K562 (cell line): ENCODE results near the gene RPE. TPM values are rescaled to one million over a fixed set of nuclear protein-coding genes. Genes with fewer than 3 reads are reported as not detected.

Experiments
- ATAC-seq: fragments of 200-7000 bp; cut with Tn5 transposase; 3 replicates; pipeline ENCODE4 v1.9.1; 2020; ENCODE audit warnings: moderate library complexity
- BruUV-seq: library from RNA; stranded (reverse); fragments of 400-500 nt; replicated peaks from 2 replicates; lab custom pipeline; 2021; lab: Mats Ljungman, UMichigan
- CTCF ChIA-PET: fragments of 300-600 bp; formaldehyde crosslinking; extraction: SDS; loops from one replicate; lab custom pipeline; 2021; ENCODE audit warnings: low intra/inter-chr PET ratio; lab: Yijun Ruan, JAX
- POLR2A ChIA-PET: fragments of 300-600, 350-650 bp; sonication (Branson Sonifier 250); formaldehyde crosslinking; extraction: SDS; loops from one replicate; lab custom pipeline; 2021; ENCODE audit warnings: antibody characterized with exemption, inconsistent platforms; lab: Yijun Ruan, JAX
- DNase-seq, 4 experiments: peaks; one replicate each; pipeline versions ENCODE4 v3.0.0 to v3.0.0-alpha.2; 2011 to 2018; ENCODE audit warnings: low spot score in 3 of 4, mixed read lengths in 3 of 4; ENCODE audit errors: extremely low read depth in 1 of 4
- FAIRE-seq: peaks from 2 replicates; lab custom pipeline; 2011; peaks lifted over from hg19 to GRCh38; lab: Jason Lieb, UNC
- H2AFZ ChIP-seq: 2 replicates; pipeline ENCODE4 v1.6.0; 2011; ENCODE audit warnings: low read depth, low read length, control low read depth, inconsistent platforms
- H3K27ac ChIP-seq: fragments of 200-600 bp; 3 replicates; pipeline ENCODE4 v1.8.0; 2011; ENCODE audit warnings: low read depth, mild to moderate bottlenecking, control low read depth, inconsistent platforms, low read length, moderate library complexity, mixed read lengths; ENCODE audit errors: extremely low read depth
- H3K27me3 ChIP-seq, 2 experiments: fragments of 300-600 bp in 1 of 2; 2 replicates in 1 of 2; 3 replicates in 1 of 2; pipeline versions ENCODE4 v1.6.0 to v1.8.0; 2011; ENCODE audit warnings: inconsistent platforms in 2 of 2, low read length in 2 of 2, mild to moderate bottlenecking in 1 of 2, mixed read lengths in 1 of 2, moderate library complexity in 1 of 2; ENCODE audit not compliant: control insufficient read depth in 2 of 2, insufficient read depth in 2 of 2
- H3K36me3 ChIP-seq: fragments of 300-600 bp; 3 replicates; pipeline ENCODE4 v1.8.0; 2011; ENCODE audit warnings: mild to moderate bottlenecking, low read length, inconsistent platforms; ENCODE audit not compliant: control insufficient read depth, insufficient read depth
- H3K4me1 ChIP-seq, 2 experiments: fragments of 200-600 bp in 1 of 2; replicated peaks in 1 of 2; 2 replicates in 1 of 2; 3 replicates in 1 of 2; pipeline versions ENCODE4 v1.5.1 to v1.8.0; 2011; ENCODE audit warnings: inconsistent platforms in 2 of 2, low read length in 2 of 2, mild to moderate bottlenecking in 1 of 2, mixed read lengths in 1 of 2, moderate library complexity in 1 of 2; ENCODE audit not compliant: control insufficient read depth in 2 of 2, insufficient read depth in 2 of 2
- H3K4me2 ChIP-seq: 2 replicates; pipeline ENCODE4 v1.6.1; 2011; ENCODE audit warnings: low read length, control low read depth, inconsistent platforms, mixed read lengths; ENCODE audit not compliant: insufficient read depth
- H3K4me3 ChIP-seq: fragments of 200-600 bp; sonication (generic), shearing (Covaris generic); 2 replicates; pipeline ENCODE4 v1.5.1; 2016; ENCODE audit warnings: control low read depth, inconsistent platforms
- H3K79me2 ChIP-seq: fragments of 200-600 bp; 3 replicates; pipeline ENCODE4 v1.8.0; 2011; ENCODE audit warnings: low read length, inconsistent platforms; ENCODE audit not compliant: control insufficient read depth, insufficient read depth
- H3K9ac ChIP-seq, 2 experiments: 2 replicates each; pipeline versions ENCODE4 v1.6.0 to v1.6.1; 2011; ENCODE audit warnings: low read depth in 2 of 2, low read length in 2 of 2, control low read depth in 1 of 2, inconsistent platforms in 1 of 2, mild to moderate bottlenecking in 1 of 2, mixed read lengths in 1 of 2; ENCODE audit not compliant: insufficient read depth in 1 of 2
- H3K9me1 ChIP-seq: one replicate; pipeline ENCODE4 v1.6.0; 2011; ENCODE audit warnings: inconsistent platforms, mild to moderate bottlenecking, low read length, moderate library complexity; ENCODE audit not compliant: control insufficient read depth, insufficient read depth
- H3K9me3 ChIP-seq: replicated peaks from 2 replicates; pipeline ENCODE4 v1.5.1; 2011; ENCODE audit warnings: low read depth, low read length, inconsistent platforms; ENCODE audit not compliant: control insufficient read depth, insufficient read depth
- H4K20me1 ChIP-seq: replicated peaks from 2 replicates; pipeline ENCODE4 v1.6.1; 2011; ENCODE audit warnings: low read length, inconsistent platforms, mixed read lengths; ENCODE audit not compliant: control insufficient read depth, insufficient read depth
- CSDE1 ChIP-seq, 2 experiments: fragments of 450-650 bp; IDR thresholded peaks; 2 replicates each; pipeline ENCODE4 v1.6.1; 2016; ENCODE audit warnings: mild to moderate bottlenecking in 1 of 2
- ESRRB ChIP-seq: fragments of 250-450 bp; sonication (Bioruptor Pico); IDR thresholded peaks from 2 replicates; pipeline ENCODE4 v1.5.0; 2020; ENCODE audit warnings: mild to moderate bottlenecking, moderate library complexity, borderline replicate concordance
- FOS ChIP-seq: IDR thresholded peaks from 3 replicates; pipeline ENCODE4 v1.6.1; 2011; ENCODE audit not compliant: insufficient read length; ENCODE audit errors: extremely low read depth
- HDAC1 ChIP-seq, 2 experiments: fragments of 450-650 bp; IDR thresholded peaks; 2 replicates each; pipeline ENCODE4 v1.6.1; 2016 to 2017; ENCODE audit warnings: inconsistent platforms in 1 of 2, mild to moderate bottlenecking in 1 of 2, moderate library complexity in 1 of 2
- NFIC ChIP-seq: fragments of 450-650 bp; IDR thresholded peaks from 2 replicates; pipeline ENCODE4 v1.6.1; 2017; ENCODE audit warnings: mild to moderate bottlenecking, inconsistent platforms
- NR2C2 ChIP-seq, 2 experiments: fragments of 200-800 bp in 1 of 2; sonication (Bioruptor generic) in 1 of 2; sonication (generic) in 1 of 2; formaldehyde crosslinking in 1 of 2; IDR thresholded peaks; 2 replicates each; pipeline versions ENCODE4 v1.6.1 to v1.8.0; 2016 to 2022; ENCODE audit warnings: mild to moderate bottlenecking in 1 of 2, missing compliant biosample characterization in 1 of 2, missing genetic modification characterization in 1 of 2, missing genetic modification reagents in 1 of 2
- POLR2H ChIP-seq: IDR thresholded peaks from 2 replicates; pipeline ENCODE4 v1.6.1; 2016; ENCODE audit warnings: missing genetic modification characterization, low read depth, mild to moderate bottlenecking, control low read depth, missing compliant biosample characterization, moderate library complexity
- SMAD4 ChIP-seq: fragments of 250-450 bp; sonication (Bioruptor Pico); conservative IDR thresholded peaks from 2 replicates; pipeline ENCODE4 v1.8.0; 2021; ENCODE audit warnings: inconsistent platforms, mild to moderate bottlenecking, moderate library complexity
- SNAPC5 ChIP-seq: fragments of 250-450 bp; sonication (Bioruptor Pico); IDR thresholded peaks from 2 replicates; pipeline ENCODE4 v1.8.0; 2021; ENCODE audit warnings: moderate library complexity, mild to moderate bottlenecking, inconsistent platforms
- SUPT5H ChIP-seq: fragments of 450-650 bp; IDR thresholded peaks from 2 replicates; pipeline ENCODE4 v1.6.1; 2016
- TOE1 ChIP-seq, 2 experiments: fragments of 450-650 bp in 1 of 2; sonication (generic) in 1 of 2; formaldehyde crosslinking in 1 of 2; IDR thresholded peaks; 2 replicates each; pipeline versions ENCODE4 v1.7.1 to v1.8.0; 2016 to 2022; ENCODE audit warnings: borderline replicate concordance in 2 of 2, mild to moderate bottlenecking in 2 of 2, antibody characterized with exemption in 1 of 2, inconsistent platforms in 1 of 2, low read depth in 1 of 2, missing genetic modification reagents in 1 of 2, moderate library complexity in 1 of 2
- U2AF1 ChIP-seq: fragments of 200-400 bp; formaldehyde crosslinking; optimal IDR thresholded peaks from 2 replicates; pipeline ENCODE3; 2017; ENCODE audit warnings: mild to moderate bottlenecking, low read depth, low read length, moderate library complexity
- ZNF133 ChIP-seq: fragments of 250-450 bp; sonication (Bioruptor Pico); IDR thresholded peaks from 2 replicates; pipeline ENCODE4 v1.4.0; 2020; ENCODE audit warnings: mild to moderate bottlenecking
- ZNF830 ChIP-seq: fragments of 250-450 bp; sonication (Bioruptor Pico); IDR thresholded peaks from 2 replicates; pipeline ENCODE4 v1.5.0; 2021; ENCODE audit warnings: mild to moderate bottlenecking
- WGBS: fragments of 100-300 bp; shearing (Covaris generic); methylation state at CpG from one replicate; pipeline ENCODE4 v1.1.6; 2016; ENCODE audit warnings: low coverage, mixed read lengths; ENCODE audit not compliant: insufficient coverage; ENCODE audit errors: missing lambda C conversion rate; 5-methylcytosine and 5-hydroxymethylcytosine counted together
- in situ Hi-C: fragments of 300-500 bp; cut with MboI; formaldehyde crosslinking; loops from 4 replicates; pipeline ENCODE4 v1.15.0; 2018; ENCODE audit warnings: inconsistent platforms, mixed read lengths
- intact Hi-C: fragments of 100-400 bp; cut with micrococcal nuclease; formaldehyde crosslinking; loops from 2 replicates; pipeline ENCODE4 v1.14.2; 2022
- polyA plus RNA-seq, 8 experiments: library from polyadenylated mRNA; depleted of rRNA in 4 of 8; stranded (reverse) in 5 of 8; unstranded in 3 of 8; fragments of >200 nt; fragmentation: Nextera tagmentation in 2 of 8; fragmentation: Illumina TruSeq in 1 of 8; extraction: Ambion mirVana in 2 of 8; extraction: Trizol in 1 of 8; gene quantifications; 2 replicates each; pipeline versions ENCODE4 v1.2.1 to v1.2.3, GENCODE V29; 2011 to 2014; ENCODE audit warnings: inconsistent platforms in 1 of 8, missing spikeins in 1 of 8
- total RNA-seq, 7 experiments: library from RNA; depleted of rRNA in 6 of 7; stranded (reverse); fragments of >200 nt in 6 of 7; fragmentation: Illumina TruSeq in 2 of 7; extraction: Trizol in 2 of 7; gene quantifications; 2 replicates each; pipeline versions ENCODE4 v1.2.1 to v1.2.3, GENCODE V29; 2011 to 2021; ENCODE audit warnings: low replicate concordance in 1 of 7

RPE gene
- total and polyA plus RNA-seq, 9 of the 15 experiments (the other 6 are each of a cell fraction or from before 2014, with no cell fraction given), result 33.5 to 65.3 (median 50.4) TPM

GRCh38 chr2:209973328-209973727 is 29.1 kb upstream of the RPE start:
- no TSS peak for BruUV-seq
- Histone ChIP-seq H3K9me3 (no peaks in the 10 kb centered on the region), H3K36me3 (no peaks in the 10 kb centered on the region), H3K9ac (no peak overlapping the region), H3K27ac (no peak overlapping the region), H3K79me2 (no peaks in the 10 kb centered on the region), H2AFZ (no peak overlapping the region), H4K20me1 (no peaks in the 10 kb centered on the region), H3K4me3 (no peak overlapping the region), H3K9me1 (no peaks in the 10 kb centered on the region), H3K4me2 (no peak overlapping the region), H3K4me1 (no peaks in the 10 kb centered on the region), H3K27me3 (peaks cover 0 to 7% of the 10 kb centered on the region in 2 experiments; a peak in 1 of 5 replicates)
- ChIA-PET POLR2A (interaction anchor here (0.9 kb wide), 1 partner anchor 9 kb away, joined by 3 read pairs; no protein-coding TSS in a partner anchor), CTCF (no interaction called here)
- intact Hi-C loops (no loop called here), in situ Hi-C loops (no loop called here)
- WGBS, result 0% methylated on average over 1 of the region's 1 CpG
- ATAC-seq (no peak), DNase-seq (no peak), FAIRE-seq (no peak)
- TF ChIP-seq HDAC1 (IDR thresholded peaks at IDR 0.05), result no peak
- no peak for TF ChIP-seq CSDE1 (IDR thresholded peaks at IDR 0.05)
- TF ChIP-seq ESRRB, result no peak
- no peak for TF ChIP-seq FOS
- no peak for TF ChIP-seq U2AF1
- TF ChIP-seq ZNF830 (CRISPR knock-in tag), result no peak
- no peak for TF ChIP-seq SMAD4
- TF ChIP-seq SNAPC5, result no peak
- TF ChIP-seq TOE1 (IDR thresholded peaks at IDR 0.05; ENCODE audit: borderline replicate concordance), result no peak
- no peak for TF ChIP-seq TOE1 (CRISPR knock-in tag; IDR thresholded peaks at IDR 0.05; ENCODE audit: borderline replicate concordance, low read depth)
- TF ChIP-seq NR2C2 (CRISPR knock-in tag; IDR thresholded peaks at IDR 0.05), result no peak
- TF ChIP-seq NR2C2 (tag; IDR thresholded peaks at IDR 0.05), result no peak
- TF ChIP-seq POLR2H (tag), result no peak
- TF ChIP-seq SUPT5H, result no peak
- no peak for TF ChIP-seq NFIC
- TF ChIP-seq ZNF133 (CRISPR knock-in tag), result no peak
